Measurements from ENCODE around the gene NFS1.

The NFS1 gene

DNA sequence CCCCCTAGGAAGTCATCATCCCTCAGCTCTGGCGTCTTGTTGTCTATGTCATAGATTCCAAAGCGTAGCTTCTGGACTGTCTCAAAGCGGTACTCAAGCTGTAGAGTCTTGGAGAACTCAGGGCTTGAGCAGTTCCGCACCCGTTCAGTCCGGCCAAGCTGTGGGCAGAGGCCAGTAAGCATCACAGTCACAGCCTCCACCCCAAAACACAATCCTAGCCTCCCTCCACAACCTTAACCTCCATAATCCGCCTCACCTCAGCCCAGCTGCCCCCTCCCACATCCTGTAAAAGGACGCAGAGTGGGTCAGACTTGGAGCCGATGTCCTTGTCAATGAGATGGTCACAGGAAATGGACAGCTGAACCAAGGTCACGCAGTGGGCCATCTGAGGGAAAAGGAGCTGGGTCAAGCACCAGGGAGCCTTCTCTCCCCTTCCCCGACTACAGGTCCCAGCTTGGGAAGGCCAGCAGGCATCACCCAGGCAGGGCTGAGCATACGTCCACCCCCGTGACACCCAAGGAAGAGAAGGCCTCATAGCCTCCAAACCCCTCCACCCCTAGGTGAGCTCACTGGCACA is 66.5 kb downstream of the NFS1 start:
- Histone ChIP-seq H3K36me3 (ENCODE audit: control insufficient read depth, insufficient read depth, low read length) (peaks cover 50% of the 10 kb centered on the region), H3K9me3 (ENCODE audit: control insufficient read depth, insufficient read depth, low read depth, low read length) (no peaks in the 10 kb centered on the region), H3K4me3 (ENCODE audit: low read depth, low read length) (no peak overlapping the region), H3K4me1 (ENCODE audit: control insufficient read depth, insufficient read depth, low read length) (no peaks in the 10 kb centered on the region; the same call in 1 of the 2 replicates), H3K27me3 (ENCODE audit: control insufficient read depth, insufficient read depth, low read length) (no peaks in the 10 kb centered on the region), H3K9ac (ENCODE audit: low read length) (no peak overlapping the region), H3K27ac (ENCODE audit: low read depth, low read length) (no peak overlapping the region)

- Histone ChIP-seq H3K4me3 (ENCODE audit: low read depth, low read length) (no peak overlapping the region), H3K9me3 (ENCODE audit: control insufficient read depth, insufficient read depth, low read depth, low read length) (no peaks in the 10 kb centered on the region), H3K27ac (ENCODE audit: low read depth, low read length) (no peak overlapping the region), H3K36me3 (ENCODE audit: control insufficient read depth, insufficient read depth, low read length) (peaks cover 68% of the 10 kb centered on the region), H3K4me1 (ENCODE audit: control insufficient read depth, insufficient read depth, low read length) (no peaks in the 10 kb centered on the region), H3K9ac (ENCODE audit: low read length) (no peak overlapping the region), H3K27me3 (ENCODE audit: control insufficient read depth, insufficient read depth, low read length) (no peaks in the 10 kb centered on the region)
Measured at GRCh38 chr20:35630636-35631035, 68.5 kb downstream of the NFS1 start.

DNA sequence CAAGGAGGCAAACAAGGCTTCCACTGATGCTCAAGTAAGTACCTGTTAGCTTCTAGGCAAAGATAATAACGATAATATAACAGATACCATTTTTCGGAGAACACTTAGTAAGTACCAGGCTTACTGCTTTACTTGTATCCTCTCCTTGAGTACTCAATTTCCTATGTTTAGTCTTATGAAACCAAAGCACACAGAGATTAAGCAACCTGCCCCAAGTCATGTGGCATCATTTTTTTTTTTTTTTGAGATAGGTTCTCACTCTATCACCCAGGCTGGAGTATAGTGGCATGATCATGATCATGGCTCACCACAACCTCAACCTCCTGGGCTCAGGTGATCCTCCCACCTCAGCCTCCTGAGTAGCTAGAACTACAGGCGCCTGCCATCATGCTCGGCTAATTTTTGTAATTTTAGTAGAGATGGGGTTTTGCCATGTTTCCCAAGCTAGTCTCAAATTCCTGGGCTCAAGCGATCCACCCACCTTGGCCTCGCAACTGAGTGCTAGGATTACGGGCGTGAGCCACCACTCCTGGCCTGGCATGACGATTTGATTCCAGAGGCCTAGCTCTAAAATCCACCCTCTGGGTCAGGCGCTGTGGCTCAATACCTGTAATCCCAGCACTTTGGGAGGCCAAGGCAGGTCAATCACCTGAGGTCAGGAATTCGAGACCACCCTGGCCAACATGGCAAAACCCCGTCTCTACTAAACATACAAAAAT is 69.6 kb downstream of the NFS1 start:
- no peaks in the 10 kb centered on the region for H3K4me1 ChIP-seq (ENCODE audit: control insufficient read depth, insufficient read depth, low read length)
- no peaks in the 10 kb centered on the region for H3K9me3 ChIP-seq (ENCODE audit: control insufficient read depth, insufficient read depth, low read depth, low read length)
- H3K27me3 ChIP-seq (ENCODE audit: control insufficient read depth, insufficient read depth, low read length) = no peaks in the 10 kb centered on the region
- H3K9ac ChIP-seq (ENCODE audit: low read length) = no peak overlapping the region
- H3K4me3 ChIP-seq (ENCODE audit: low read depth, low read length) = no peak overlapping the region
- H3K27ac ChIP-seq (ENCODE audit: low read depth, low read length) = no peak overlapping the region
- peaks cover 76% of the 10 kb centered on the region for H3K36me3 ChIP-seq (ENCODE audit: control insufficient read depth, insufficient read depth, low read length)

GRCh38 chr20:35627121-35627520 is 72.0 kb downstream of the NFS1 start:
- Histone ChIP-seq H3K4me1 (ENCODE audit: control insufficient read depth, insufficient read depth, low read length) (no peaks in the 10 kb centered on the region), H3K9me3 (ENCODE audit: control insufficient read depth, insufficient read depth, low read depth, low read length) (no peaks in the 10 kb centered on the region), H3K27ac (ENCODE audit: low read depth, low read length) (no peak overlapping the region), H3K36me3 (ENCODE audit: control insufficient read depth, insufficient read depth, low read length) (peaks cover 67% of the 10 kb centered on the region), H3K9ac (ENCODE audit: low read length) (no peak overlapping the region), H3K4me3 (ENCODE audit: low read depth, low read length) (no peak overlapping the region), H3K27me3 (ENCODE audit: control insufficient read depth, insufficient read depth, low read length) (no peaks in the 10 kb centered on the region)

- H3K27ac ChIP-seq (ENCODE audit: low read depth, low read length) = no peak overlapping the region
- H3K4me1 ChIP-seq (ENCODE audit: control insufficient read depth, insufficient read depth, low read length) = no peaks in the 10 kb centered on the region
- H3K4me3 ChIP-seq (ENCODE audit: low read depth, low read length) = no peak overlapping the region
- peaks cover 61% of the 10 kb centered on the region for H3K36me3 ChIP-seq (ENCODE audit: control insufficient read depth, insufficient read depth, low read length)
- no peaks in the 10 kb centered on the region for H3K9me3 ChIP-seq (ENCODE audit: control insufficient read depth, insufficient read depth, low read depth, low read length)
- no peaks in the 10 kb centered on the region for H3K27me3 ChIP-seq (ENCODE audit: control insufficient read depth, insufficient read depth, low read length)
- H3K9ac ChIP-seq (ENCODE audit: low read length) = no peak overlapping the region
Measured at GRCh38 chr20:35626386-35627001, 72.7 kb downstream of the NFS1 start.

DNA sequence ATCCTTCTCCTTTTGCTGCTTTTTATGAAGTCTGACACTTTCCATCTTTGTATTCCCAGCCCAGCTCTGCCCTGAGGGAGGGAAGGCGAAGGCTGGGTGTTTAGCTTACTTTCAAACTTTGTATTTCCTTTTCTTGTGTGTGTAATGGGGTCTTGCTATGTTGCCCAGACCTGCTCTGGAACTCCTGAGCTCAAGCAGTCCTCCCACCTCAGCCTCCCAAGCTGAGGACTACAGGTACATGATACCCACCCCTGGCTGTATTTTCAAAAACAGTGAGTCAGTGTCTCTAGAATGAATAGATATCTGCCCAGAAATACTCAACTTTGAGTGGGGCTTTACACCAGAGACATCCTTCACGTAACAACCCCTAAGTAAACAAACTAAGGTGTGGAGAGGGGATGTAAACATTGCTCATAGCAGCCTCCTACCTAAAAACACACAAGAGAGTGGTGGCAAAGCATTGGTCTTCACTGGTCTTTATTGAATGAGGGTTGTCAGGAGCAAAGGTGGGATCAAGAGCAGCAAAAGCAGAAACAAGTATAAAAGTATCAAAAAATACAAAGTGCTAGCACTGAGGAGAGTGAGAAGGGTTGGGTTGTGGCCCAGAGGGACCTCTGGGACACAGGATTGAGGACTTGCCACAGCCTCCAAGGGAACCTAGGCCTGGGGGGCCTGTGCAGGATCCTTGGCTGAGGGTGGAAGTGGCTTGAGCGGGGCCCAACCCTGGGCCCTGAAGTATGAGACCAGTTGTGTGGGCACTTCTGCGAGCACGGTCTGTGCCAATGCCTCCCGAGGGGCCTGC is 73.4 kb downstream of the NFS1 start:
- Histone ChIP-seq H3K27ac (ENCODE audit: low read depth, low read length) (no peak overlapping the region), H3K4me1 (ENCODE audit: control insufficient read depth, insufficient read depth, low read length) (no peaks in the 10 kb centered on the region), H3K27me3 (ENCODE audit: control insufficient read depth, insufficient read depth, low read length) (no peaks in the 10 kb centered on the region), H3K36me3 (ENCODE audit: control insufficient read depth, insufficient read depth, low read length) (peaks cover 57% of the 10 kb centered on the region), H3K9ac (ENCODE audit: low read length) (no peak overlapping the region), H3K4me3 (ENCODE audit: low read depth, low read length) (no peak overlapping the region), H3K9me3 (ENCODE audit: control insufficient read depth, insufficient read depth, low read depth, low read length) (no peaks in the 10 kb centered on the region)

- Histone ChIP-seq H3K36me3 (ENCODE audit: control insufficient read depth, insufficient read depth, low read length) (peaks cover 20% of the 10 kb centered on the region), H3K4me1 (ENCODE audit: control insufficient read depth, insufficient read depth, low read length) (peaks cover 17% of the 10 kb centered on the region), H3K9ac (ENCODE audit: low read length) (no peak overlapping the region), H3K27me3 (ENCODE audit: control insufficient read depth, insufficient read depth, low read length) (peaks cover 11% of the 10 kb centered on the region), H3K9me3 (ENCODE audit: control insufficient read depth, insufficient read depth, low read depth, low read length) (no peaks in the 10 kb centered on the region), H3K4me3 (ENCODE audit: low read depth, low read length) (no peak overlapping the region), H3K27ac (ENCODE audit: low read depth, low read length) (no peak overlapping the region)
Measured at GRCh38 chr20:35621560-35621946, 77.6 kb downstream of the NFS1 start.

DNA sequence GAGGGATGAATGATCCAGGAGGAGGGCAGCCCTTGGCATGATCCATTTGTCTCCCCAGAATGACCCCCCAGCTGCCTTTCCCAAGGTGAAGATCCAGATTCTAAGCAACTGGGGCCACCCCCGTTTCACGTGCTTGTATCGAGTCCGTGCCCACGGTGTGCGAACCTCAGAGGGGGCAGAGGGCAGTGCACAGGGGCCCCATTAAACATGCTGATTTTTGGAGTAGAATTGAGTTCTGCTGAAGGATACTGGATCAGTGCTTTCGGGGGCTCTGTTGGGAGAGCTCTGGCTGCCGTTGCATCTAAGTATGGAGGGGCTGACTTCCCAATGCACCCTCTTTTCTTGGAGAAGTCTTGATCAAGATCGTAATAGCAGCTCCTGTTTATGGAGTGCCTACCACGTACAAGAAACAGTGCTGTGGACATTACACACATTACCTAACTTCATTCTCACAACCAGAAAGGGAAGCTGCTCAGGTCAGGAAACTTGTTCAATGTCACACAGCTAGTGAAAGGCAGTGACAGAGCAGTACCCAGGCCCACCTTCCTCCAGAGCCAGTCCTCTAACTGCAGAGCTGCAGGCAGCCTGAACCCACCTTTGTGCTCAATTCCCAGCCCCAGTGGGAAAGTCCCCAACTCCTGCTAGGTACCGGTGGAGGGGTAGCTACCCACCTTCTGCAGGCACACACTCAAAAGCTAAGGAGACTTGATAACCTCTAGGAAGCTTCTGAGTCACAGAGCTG is 78.2 kb downstream of the NFS1 start:
- no peaks in the 10 kb centered on the region for H3K9me3 ChIP-seq (ENCODE audit: control insufficient read depth, insufficient read depth, low read depth, low read length)
- H3K27me3 ChIP-seq (ENCODE audit: control insufficient read depth, insufficient read depth, low read length) = peaks cover 11% of the 10 kb centered on the region
- no peak overlapping the region for H3K4me3 ChIP-seq (ENCODE audit: low read depth, low read length)
- H3K9ac ChIP-seq (ENCODE audit: low read length) = no peak overlapping the region
- no peak overlapping the region for H3K27ac ChIP-seq (ENCODE audit: low read depth, low read length)
- peaks cover 14% of the 10 kb centered on the region for H3K36me3 ChIP-seq (ENCODE audit: control insufficient read depth, insufficient read depth, low read length)
- peaks cover 17% of the 10 kb centered on the region for H3K4me1 ChIP-seq (ENCODE audit: control insufficient read depth, insufficient read depth, low read length)

DNA sequence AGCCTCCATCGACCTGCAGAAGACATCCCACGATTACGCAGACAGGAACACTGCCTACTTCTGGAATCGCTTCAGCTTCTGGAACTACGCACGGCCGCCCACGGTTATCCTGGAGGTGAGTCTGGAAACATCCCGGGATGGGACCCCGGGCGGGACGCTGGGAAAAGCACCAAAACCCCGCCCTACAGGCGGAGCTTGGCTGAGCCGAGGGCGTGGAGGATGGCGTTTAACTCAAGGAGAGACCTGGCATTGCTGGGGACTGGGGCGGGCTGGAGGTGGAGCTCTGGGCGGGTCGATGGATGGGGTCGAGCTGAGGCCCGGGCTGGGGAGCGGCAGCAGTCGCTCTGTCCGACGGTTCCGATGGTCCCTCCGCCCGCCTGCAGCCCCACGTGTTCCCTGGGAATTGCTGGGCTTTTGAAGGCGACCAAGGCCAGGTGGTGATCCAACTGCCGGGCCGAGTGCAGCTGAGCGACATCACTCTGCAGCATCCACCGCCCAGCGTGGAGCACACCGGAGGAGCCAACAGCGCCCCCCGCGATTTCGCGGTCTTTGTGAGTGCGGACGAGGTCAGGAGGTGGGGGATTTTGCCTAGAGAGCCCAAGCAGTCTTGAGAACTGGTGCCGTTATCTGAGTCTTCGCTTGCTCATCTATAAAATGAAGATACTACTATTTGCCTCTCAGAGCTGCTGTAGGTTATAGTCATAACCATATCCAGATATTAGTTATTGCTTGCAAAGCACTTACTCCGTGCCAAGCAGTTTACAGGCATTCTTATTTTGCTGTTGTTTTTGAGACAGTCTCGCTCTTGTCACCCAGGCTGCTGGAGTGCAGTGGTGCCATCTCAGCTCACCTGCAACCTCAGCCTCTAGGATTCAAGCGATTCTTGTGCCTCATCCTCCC is 79.7 kb downstream of the NFS1 start:
- Histone ChIP-seq H3K27me3 (ENCODE audit: control insufficient read depth, insufficient read depth, low read length) (peaks cover 11% of the 10 kb centered on the region), H3K4me1 (ENCODE audit: control insufficient read depth, insufficient read depth, low read length) (peaks cover 17% of the 10 kb centered on the region), H3K9ac (ENCODE audit: low read length) (no peak overlapping the region), H3K27ac (ENCODE audit: low read depth, low read length) (no peak overlapping the region), H3K4me3 (ENCODE audit: low read depth, low read length) (peak overlapping the region; percentile 70), H3K9me3 (ENCODE audit: control insufficient read depth, insufficient read depth, low read depth, low read length) (no peaks in the 10 kb centered on the region), H3K36me3 (ENCODE audit: control insufficient read depth, insufficient read depth, low read length) (peaks cover 3% of the 10 kb centered on the region; the same call in 1 of the 2 replicates)
